Caco-2 (cell line): ENCODE results near the gene PCCB. TPM values are rescaled to one million over a fixed set of nuclear protein-coding genes. Genes with fewer than 3 reads are reported as not detected.
"Not testable (repeated sequence)": the region's sequence is repeated elsewhere in the genome, so short reads cannot be mapped to it uniquely, and the experiment has no call there.

ENCODE experiments used
- BruUV-seq: library from RNA; stranded (reverse); fragments of 400-500 nt; replicated peaks from 2 replicates; lab custom pipeline; 2021; lab: Mats Ljungman, UMichigan
- CTCF ChIA-PET: fragments of 300-600 bp; sonication (Branson Sonifier 250); formaldehyde crosslinking; loops from one replicate; lab custom pipeline; 2022; ENCODE audit warnings: antibody characterized with exemption; lab: Charles Lee
- POLR2A ChIA-PET: fragments of 300-600 bp; sonication (Branson Sonifier 250); formaldehyde crosslinking; loops from one replicate; lab custom pipeline; 2022; ENCODE audit warnings: antibody characterized with exemption; lab: Charles Lee
- DNase-seq, 2 experiments: peaks; one replicate each; pipeline versions ENCODE4 v3.0.0 to v3.0.0-alpha.2; 2020 to 2022
- H3K27me3 ChIP-seq: replicated peaks from 2 replicates; pipeline ENCODE4 v1.6.0; 2011; ENCODE audit warnings: low read length; ENCODE audit not compliant: control insufficient read depth, insufficient read depth
- H3K36me3 ChIP-seq: 2 replicates; pipeline ENCODE4 v1.5.1; 2011; ENCODE audit warnings: low read length; ENCODE audit not compliant: control insufficient read depth, insufficient read depth
- H3K4me1 ChIP-seq: fragments of 250-450 bp; sonication (Bioruptor Pico); 2 replicates; pipeline ENCODE4 v1.5.1; 2020; ENCODE audit warnings: mild to moderate bottlenecking
- H3K4me3 ChIP-seq: 2 replicates; pipeline ENCODE4 v1.5.1; 2011; ENCODE audit warnings: low read depth, mild to moderate bottlenecking, control low read depth, low read length
- H3K9me3 ChIP-seq: fragments of 250-450 bp; sonication (Bioruptor Pico); 2 replicates; pipeline ENCODE4 v1.5.1; 2020; ENCODE audit warnings: mild to moderate bottlenecking, moderate library complexity
- H3K27ac Mint-ChIP-seq: one replicate; pipeline ENCODE4 v1.8.0; 2022; ENCODE audit warnings: mixed read lengths; ENCODE audit not compliant: unreplicated experiment
- H3K27me3 Mint-ChIP-seq: one replicate; pipeline ENCODE4 v1.8.0; 2022; ENCODE audit warnings: mixed read lengths; ENCODE audit not compliant: insufficient read depth, unreplicated experiment
- H3K36me3 Mint-ChIP-seq: one replicate; pipeline ENCODE4 v1.8.0; 2022; ENCODE audit warnings: mild to moderate bottlenecking, mixed read lengths; ENCODE audit not compliant: insufficient read depth, unreplicated experiment
- H3K4me1 Mint-ChIP-seq: one replicate; pipeline ENCODE4 v1.8.0; 2022; ENCODE audit warnings: low read depth, mixed read lengths; ENCODE audit not compliant: unreplicated experiment
- H3K4me3 Mint-ChIP-seq: one replicate; pipeline ENCODE4 v1.8.0; 2022; ENCODE audit warnings: mild to moderate bottlenecking, moderate library complexity, mixed read lengths; ENCODE audit not compliant: unreplicated experiment
- H3K9me3 Mint-ChIP-seq: one replicate; pipeline ENCODE4 v1.8.0; 2022; ENCODE audit warnings: mixed read lengths; ENCODE audit not compliant: unreplicated experiment
- intact Hi-C: fragments of 100-400 bp; cut with micrococcal nuclease; formaldehyde crosslinking; loops from one replicate; pipeline ENCODE4 v1.10.0; 2022; ENCODE audit not compliant: unreplicated experiment
- total RNA-seq: library from RNA; stranded (reverse); gene quantifications from 2 replicates; pipeline ENCODE4 v1.2.3, GENCODE V29; 2022
- TF ChIP-seq, protein P1 (sequence below), 2 experiments: fragments of 200-600 bp in 1 of 2; IDR thresholded peaks; 1 replicate in 1 of 2; 2 replicates in 1 of 2; pipeline versions ENCODE4 v1.5.1 to v1.8.0; 2011 to 2022; ENCODE audit warnings: antibody characterized with exemption in 1 of 2, control low read depth in 1 of 2, inconsistent platforms in 1 of 2, low read depth in 1 of 2, low read length in 1 of 2, mild to moderate bottlenecking in 1 of 2, moderate library complexity in 1 of 2; ENCODE audit not compliant: insufficient read depth in 1 of 2, severe bottlenecking in 1 of 2, unreplicated experiment in 1 of 2

Gene PCCB
- total RNA-seq, 1 experiment from 2014 or later = 45.5 TPM

DNA sequence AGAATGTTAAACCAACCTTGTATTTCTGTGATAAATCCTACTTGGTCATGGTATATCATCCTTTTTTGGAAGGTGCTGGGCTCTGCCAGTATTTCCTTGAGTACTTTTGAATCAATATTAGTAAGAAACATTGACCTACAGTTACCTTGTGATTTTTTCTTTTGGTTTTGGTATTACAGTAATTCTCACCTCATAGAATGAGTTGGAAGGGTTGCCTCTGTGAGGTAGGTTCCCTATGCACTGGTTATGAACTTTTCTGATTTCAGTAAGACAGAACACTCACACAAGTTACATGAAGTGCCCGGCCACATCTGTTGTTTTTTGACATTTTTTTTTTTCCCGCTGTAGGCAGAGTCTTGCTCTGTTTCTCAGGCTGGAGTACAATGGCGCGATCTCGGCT, 20.0 kb downstream of the PCCB start:
- peaks cover 13% of the 10 kb centered on the region for H3K36me3 Mint-ChIP-seq
- H3K27ac Mint-ChIP-seq = no peak overlapping the region
- Histone ChIP-seq H3K36me3 (no peaks in the 10 kb centered on the region), H3K4me1 (peaks cover 4% of the 10 kb centered on the region; the same call in 1 of the 2 replicates), H3K9me3 (no peaks in the 10 kb centered on the region), H3K4me3 (no peak overlapping the region), H3K27me3 (no peaks in the 10 kb centered on the region)
- no peaks in the 10 kb centered on the region for H3K27me3 Mint-ChIP-seq
- intact Hi-C loops = no loop called here
- H3K4me1 Mint-ChIP-seq = peaks cover 14% of the 10 kb centered on the region
- no peak for DNase-seq
- no peak overlapping the region for H3K4me3 Mint-ChIP-seq
- ChIA-PET CTCF (no interaction called here), POLR2A (no interaction called here)
- no peaks in the 10 kb centered on the region for H3K9me3 Mint-ChIP-seq
- TF ChIP-seq, protein P1, sequence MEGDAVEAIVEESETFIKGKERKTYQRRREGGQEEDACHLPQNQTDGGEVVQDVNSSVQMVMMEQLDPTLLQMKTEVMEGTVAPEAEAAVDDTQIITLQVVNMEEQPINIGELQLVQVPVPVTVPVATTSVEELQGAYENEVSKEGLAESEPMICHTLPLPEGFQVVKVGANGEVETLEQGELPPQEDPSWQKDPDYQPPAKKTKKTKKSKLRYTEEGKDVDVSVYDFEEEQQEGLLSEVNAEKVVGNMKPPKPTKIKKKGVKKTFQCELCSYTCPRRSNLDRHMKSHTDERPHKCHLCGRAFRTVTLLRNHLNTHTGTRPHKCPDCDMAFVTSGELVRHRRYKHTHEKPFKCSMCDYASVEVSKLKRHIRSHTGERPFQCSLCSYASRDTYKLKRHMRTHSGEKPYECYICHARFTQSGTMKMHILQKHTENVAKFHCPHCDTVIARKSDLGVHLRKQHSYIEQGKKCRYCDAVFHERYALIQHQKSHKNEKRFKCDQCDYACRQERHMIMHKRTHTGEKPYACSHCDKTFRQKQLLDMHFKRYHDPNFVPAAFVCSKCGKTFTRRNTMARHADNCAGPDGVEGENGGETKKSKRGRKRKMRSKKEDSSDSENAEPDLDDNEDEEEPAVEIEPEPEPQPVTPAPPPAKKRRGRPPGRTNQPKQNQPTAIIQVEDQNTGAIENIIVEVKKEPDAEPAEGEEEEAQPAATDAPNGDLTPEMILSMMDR (IDR thresholded peaks at IDR 0.05; ENCODE audit: insufficient read depth in 1 of 2, low read depth in 1 of 2, low read length in 1 of 2, severe bottlenecking in 1 of 2, unreplicated experiment in 1 of 2) = no peak
- BruUV-seq = no TSS peak

DNA sequence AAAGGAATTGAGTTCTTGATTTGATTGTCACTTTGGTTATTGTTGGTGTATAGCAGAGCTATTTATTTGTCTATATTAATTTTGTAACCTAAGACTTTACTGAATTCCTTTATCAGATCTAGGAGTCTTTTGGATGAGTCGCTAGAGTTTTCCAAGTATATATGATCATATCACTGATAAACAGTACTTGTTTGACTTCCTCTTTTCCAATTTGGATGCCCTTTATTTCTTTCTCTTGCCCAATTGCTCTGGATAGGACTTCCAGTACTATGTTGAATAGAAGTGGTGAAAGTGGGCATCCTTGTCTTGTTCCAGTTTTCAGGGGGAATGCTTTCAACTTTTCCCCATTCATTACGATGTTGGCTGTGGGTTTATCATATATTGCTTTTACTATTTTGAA, 21.5 kb downstream of the PCCB start:
- DNase-seq, H3K9me3 Mint-ChIP-seq, H3K27ac Mint-ChIP-seq, H3K4me1 ChIP-seq, CTCF ChIA-PET, BruUV-seq, H3K27me3 ChIP-seq, H3K36me3 ChIP-seq, H3K4me3 ChIP-seq, H3K36me3 Mint-ChIP-seq, POLR2A ChIA-PET, intact Hi-C loops, H3K9me3 ChIP-seq, H3K27me3 Mint-ChIP-seq, H3K4me3 Mint-ChIP-seq: not testable (repeated sequence)
- peaks cover 10% of the 10 kb centered on the region for H3K4me1 Mint-ChIP-seq

DNA sequence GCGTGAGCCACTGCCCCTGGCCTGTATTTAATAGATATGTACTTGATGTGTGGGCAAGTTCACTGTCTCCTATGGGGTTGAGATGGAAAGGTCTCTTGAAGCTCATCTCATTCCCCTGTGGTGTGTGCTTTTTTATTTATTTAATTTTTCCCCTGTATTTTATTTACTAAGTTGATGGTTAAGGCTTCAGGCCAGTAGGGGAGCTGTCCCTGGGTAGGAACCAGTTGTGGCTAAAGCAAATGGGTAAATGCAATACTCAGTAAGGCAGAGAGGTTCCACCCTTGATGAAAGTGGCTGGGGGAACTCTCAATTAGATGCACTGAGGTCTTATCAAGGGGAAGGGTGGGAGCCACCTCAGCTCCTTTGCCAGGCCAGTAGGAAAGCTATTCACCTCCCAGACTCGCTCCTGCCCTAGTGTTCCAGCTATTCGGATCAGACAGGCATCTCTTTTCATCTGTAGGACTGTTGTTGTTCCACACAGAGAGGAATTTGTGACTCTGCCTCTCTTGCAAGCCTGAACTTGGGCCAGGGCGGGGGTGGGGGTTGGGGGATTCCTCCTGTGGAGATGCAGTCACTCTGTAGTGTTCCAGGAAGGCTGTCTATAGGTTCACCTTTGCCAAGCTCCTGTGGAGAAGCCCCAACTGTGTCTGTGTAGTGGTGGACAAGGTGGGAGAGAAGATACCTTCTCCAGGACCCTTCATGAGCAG, 26.1 kb downstream of the PCCB start:
- no TSS peak for BruUV-seq
- ChIA-PET CTCF (interaction anchor here (0.7 kb wide), 1 partner anchor 120 kb away, joined by 7 read pairs; no protein-coding TSS in a partner anchor), POLR2A (no interaction called here)
- Mint-ChIP-seq H3K4me1 (peaks cover 9% of the 10 kb centered on the region), H3K9me3 (peaks cover 18% of the 10 kb centered on the region), H3K27ac (no peak overlapping the region), H3K36me3 (peaks cover 7% of the 10 kb centered on the region), H3K4me3 (no peak overlapping the region), H3K27me3 (no peaks in the 10 kb centered on the region)
- intact Hi-C loops = no loop called here
- no peaks in the 10 kb centered on the region for H3K4me1 ChIP-seq
- H3K27me3 ChIP-seq = no peaks in the 10 kb centered on the region
- TF ChIP-seq, protein P1 (IDR thresholded peaks at IDR 0.05; ENCODE audit: insufficient read depth in 1 of 2, low read depth in 1 of 2, low read length in 1 of 2, severe bottlenecking in 1 of 2, unreplicated experiment in 1 of 2) = no peak
- H3K9me3 ChIP-seq = peaks cover 18% of the 10 kb centered on the region; the same call in 1 of the 2 replicates
- no peaks in the 10 kb centered on the region; the same call in 1 of the 2 replicates for H3K36me3 ChIP-seq
- DNase-seq = no peak
- H3K4me3 ChIP-seq = no peak overlapping the region
